Epithelial cell of esophagus (primary cell): ENCODE results near the gene AKAP1.

Source experiments
- DNase-seq: peaks from one replicate; pipeline ENCODE4 v3.0.0; 2010; ENCODE audit warnings: low read depth
- H3K4me3 ChIP-seq: 2 replicates; pipeline ENCODE4 v1.5.1; 2011; ENCODE audit warnings: mild to moderate bottlenecking, low read length, control low read depth
- CTCF ChIP-seq: IDR thresholded peaks from 2 replicates; pipeline ENCODE4 v1.5.1; 2011; ENCODE audit warnings: low read depth, mild to moderate bottlenecking, low read length, control low read depth, inconsistent platforms; ENCODE audit not compliant: insufficient read depth; ENCODE audit errors: missing control alignments

Gene AKAP1

GRCh38 chr17:57125406-57125805 is 40.4 kb downstream of the AKAP1 start:
- no peak for DNase-seq
- TF ChIP-seq CTCF, result no peak
- H3K4me3 ChIP-seq, result no peak overlapping the region

GRCh38 chr17:57125866-57126265 is 40.8 kb downstream of the AKAP1 start:
- no peak for TF ChIP-seq CTCF
- H3K4me3 ChIP-seq, result no peak overlapping the region
- DNase-seq, result no peak

GRCh38 chr17:57130708-57131461 is 45.8 kb downstream of the AKAP1 start:
- no peak overlapping the region for H3K4me3 ChIP-seq

GRCh38 chr17:57132663-57133062 is 47.6 kb downstream of the AKAP1 start:
- DNase-seq, result no peak
- no peak for TF ChIP-seq CTCF
- no peak overlapping the region for H3K4me3 ChIP-seq

More at GRCh38 chr17:57130708-57131461, 45.8 kb downstream of the AKAP1 start:
- TF ChIP-seq CTCF, result peak; percentile 82
- peak; percentile 80 for DNase-seq

GRCh38 chr17:57133486-57133885 is 48.4 kb downstream of the AKAP1 start:
- no peak overlapping the region for H3K4me3 ChIP-seq
- no peak for TF ChIP-seq CTCF
- peak; percentile 10 for DNase-seq

- TF ChIP-seq CTCF, result no peak
- DNase-seq, result no peak
- no peak overlapping the region for H3K4me3 ChIP-seq
These were observed 50.2 kb downstream of the AKAP1 start for GRCh38 chr17:57135026-57135788.
